GM18867 (cell line): Measurements from ENCODE around the gene GBGT1.

ENCODE experiments used
- ATAC-seq: cut with Tn5 transposase; IDR thresholded peaks from one replicate; pipeline ENCODE4 v1.9.1; 2021; ENCODE audit warnings: mild to moderate bottlenecking, moderate library complexity; ENCODE audit not compliant: unreplicated experiment

GBGT1 gene

GRCh38 chr9:133129001-133129795 lies 34.5 kb downstream of the GBGT1 start:
- no peak for ATAC-seq

- ATAC-seq, result no peak
Measured at GRCh38 chr9:133128152-133128551, 35.6 kb downstream of the GBGT1 start.

DNA sequence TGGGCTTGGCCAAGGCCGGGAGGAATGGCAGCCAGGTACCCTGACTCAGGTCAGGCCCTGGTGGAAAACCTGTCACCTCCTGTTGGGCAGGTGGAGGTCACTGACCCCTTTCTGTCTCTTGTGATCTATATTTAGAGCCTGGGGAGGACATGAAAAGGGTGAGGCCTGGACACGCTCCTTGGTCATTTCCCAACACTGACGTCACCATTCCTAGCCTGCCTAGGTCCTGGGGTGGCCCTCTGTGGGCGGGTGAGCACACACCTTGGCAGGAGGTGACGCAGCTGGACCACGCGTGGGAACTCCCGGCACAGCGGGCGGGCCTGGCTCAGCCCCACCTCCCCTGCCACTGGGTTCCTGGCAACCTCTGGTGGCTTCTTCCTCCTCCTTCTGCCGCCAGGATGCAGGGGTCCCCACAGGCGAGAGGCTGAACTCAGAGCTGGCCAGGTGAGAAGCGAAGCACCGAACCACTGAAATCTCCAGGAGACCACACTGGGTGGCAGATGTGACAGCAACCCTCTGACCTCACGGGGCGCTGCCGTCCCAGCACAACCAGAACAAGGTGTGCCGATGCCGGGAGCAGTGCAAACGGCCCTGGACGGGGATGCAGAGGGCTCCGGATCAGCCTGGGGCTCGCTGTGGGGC lies 36.3 kb downstream of the GBGT1 start:
- no peak for ATAC-seq

DNA sequence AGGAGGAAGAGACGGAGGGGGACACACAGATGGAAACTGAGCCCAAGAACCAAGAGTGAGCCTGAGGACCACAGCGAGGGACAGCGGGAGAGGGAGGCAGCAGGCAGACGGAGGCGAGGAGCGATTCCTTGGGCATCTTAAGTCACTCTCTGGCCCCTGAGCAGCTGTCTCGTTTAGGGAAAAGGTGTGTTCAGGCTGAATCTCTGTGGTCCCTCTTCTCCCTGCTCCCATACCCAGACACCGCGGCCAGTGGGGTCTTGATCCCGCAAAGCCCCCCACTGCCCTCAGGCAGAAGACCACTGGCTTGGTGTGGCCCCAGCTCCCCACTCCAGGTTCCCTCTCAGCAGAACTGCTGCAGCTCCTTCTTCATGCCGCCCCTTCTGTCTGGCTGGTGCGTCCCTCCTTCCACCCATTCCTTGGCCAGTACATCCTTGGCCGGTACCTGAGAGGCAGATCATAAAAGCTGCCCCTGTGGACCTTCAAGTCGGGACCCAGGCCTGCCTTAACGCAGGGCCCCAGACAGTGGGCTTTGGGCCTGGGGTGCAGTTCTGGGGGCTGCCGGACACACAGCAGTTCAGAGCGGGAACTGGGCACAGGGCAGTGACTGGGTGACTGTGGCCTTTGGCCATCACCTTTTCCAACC lies 36.9 kb downstream of the GBGT1 start:
- no peak for ATAC-seq

GRCh38 chr9:133125941-133126696 lies 37.6 kb downstream of the GBGT1 start:
- ATAC-seq, result no peak

DNA sequence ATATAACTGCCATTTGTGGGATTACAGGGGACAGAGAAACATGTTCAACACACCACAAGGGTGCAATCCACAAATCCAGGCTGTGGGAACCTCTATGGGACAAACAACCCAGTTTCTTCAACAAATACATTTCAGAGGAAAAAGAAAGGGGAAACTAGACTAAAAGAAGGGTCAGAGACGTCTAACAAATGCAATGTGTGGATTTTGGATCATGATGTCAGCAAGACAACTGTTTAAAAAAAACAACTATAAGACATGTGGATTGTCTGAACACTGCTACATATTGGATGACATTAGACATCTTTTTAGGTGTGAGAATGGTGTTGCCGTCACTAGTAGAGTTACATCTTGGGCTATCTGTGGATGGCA lies 38.8 kb downstream of the GBGT1 start:
- ATAC-seq, result no peak

- no peak for ATAC-seq
Measured at GRCh38 chr9:133124123-133124906, 39.4 kb downstream of the GBGT1 start.

GRCh38 chr9:133122935-133123611 lies 40.6 kb downstream of the GBGT1 start:
- ATAC-seq, result no peak

- no peak for ATAC-seq
Measured at GRCh38 chr9:133122605-133122934, 41.1 kb downstream of the GBGT1 start.

GRCh38 chr9:133121915-133122550 lies 41.7 kb downstream of the GBGT1 start:
- no peak for ATAC-seq

DNA sequence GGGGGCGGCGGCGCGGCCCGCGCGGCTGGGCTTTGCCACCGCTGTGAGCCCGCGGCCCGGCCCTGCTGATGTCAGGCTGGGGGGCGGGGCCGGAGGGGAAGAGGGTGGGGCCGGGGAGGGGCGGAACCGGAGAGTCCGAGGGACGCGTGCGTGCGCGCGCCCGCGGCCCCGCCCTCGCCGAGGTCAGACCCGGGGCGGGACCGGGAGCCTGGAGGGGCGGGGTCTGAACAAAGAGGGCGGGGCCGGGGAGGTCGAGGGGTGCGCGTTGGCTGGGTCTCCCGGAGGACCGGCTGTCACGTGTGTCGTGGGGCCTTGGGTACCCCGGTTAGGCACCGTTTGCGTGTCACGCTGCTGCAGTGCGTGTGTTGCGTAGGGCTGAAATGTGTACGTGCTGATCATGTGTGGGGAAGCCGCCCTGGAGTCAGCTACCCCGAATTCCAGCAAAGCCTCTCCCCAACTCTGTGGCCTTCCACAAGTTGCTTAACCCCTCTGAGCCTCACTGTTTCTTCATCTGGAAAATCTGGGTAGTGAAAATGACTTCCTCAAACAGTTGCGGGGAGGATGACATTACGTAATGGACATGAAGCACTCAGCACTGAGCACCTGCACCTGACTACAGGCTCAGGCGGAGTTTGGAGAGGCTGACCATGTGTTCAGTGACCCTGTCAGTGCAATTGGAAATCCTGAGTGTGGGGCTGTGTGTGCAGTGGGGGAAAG lies 42.4 kb downstream of the GBGT1 start, which contains the start of gene RALGDS:
TSS of gene RALGDS (minus strand) at position 43 of the 717 bp plus-strand sequence. CDS start 86 bp downstream, outside the sequence.
- ATAC-seq, result peak; percentile 64

DNA sequence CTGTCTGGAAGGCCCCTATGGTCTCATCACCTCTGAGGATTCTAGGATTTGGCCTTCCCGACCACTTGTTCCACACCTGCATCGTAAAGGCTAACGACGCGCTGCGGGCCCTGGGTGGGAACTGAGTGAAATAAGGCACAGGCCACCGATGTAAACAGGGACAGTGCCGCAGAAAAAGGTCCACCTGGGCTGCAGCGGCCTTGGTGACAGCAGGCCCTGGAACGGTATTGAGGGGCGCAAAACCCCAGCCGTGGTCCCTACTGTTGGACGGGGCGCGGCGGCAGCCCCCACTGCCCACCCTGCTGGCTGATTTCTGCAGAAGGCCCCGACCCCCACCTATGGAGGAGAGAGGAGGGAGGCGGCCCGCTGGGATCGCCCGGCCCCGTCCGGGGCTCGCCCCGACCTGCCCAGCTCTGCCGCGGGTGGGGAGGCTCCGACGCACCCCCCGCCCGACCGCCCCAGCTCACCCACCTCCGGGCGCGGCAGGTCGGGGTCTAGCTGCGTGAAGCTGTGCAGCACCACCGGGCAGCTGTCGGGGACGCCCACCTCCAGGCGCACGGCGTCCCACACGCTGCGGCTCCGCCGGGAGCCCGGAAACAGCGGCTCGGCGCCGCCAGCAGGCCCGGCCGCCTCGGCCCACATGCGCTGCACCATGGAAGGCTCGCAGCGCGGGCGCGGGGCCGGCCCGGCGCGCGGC lies 43.1 kb downstream of the GBGT1 start:
- no peak for ATAC-seq

GRCh38 chr9:133119846-133120500 lies 43.7 kb downstream of the GBGT1 start:
- ATAC-seq, result no peak

GRCh38 chr9:133119103-133119845 lies 44.4 kb downstream of the GBGT1 start:
- ATAC-seq, result no peak

- ATAC-seq, result no peak
Measured at GRCh38 chr9:133118568-133118967, 45.1 kb downstream of the GBGT1 start.

- ATAC-seq, result no peak
Measured at GRCh38 chr9:133118179-133118520, 45.6 kb downstream of the GBGT1 start.
